ENCODE results near the gene ALKAL2. TPM values are rescaled to one million over a fixed set of nuclear protein-coding genes. Genes with fewer than 3 reads are reported as not detected.

ALKAL2 gene
- total RNA-seq, 2 donors from 2014 or later = 63.8 to 64.2 TPM

GRCh38 chr2:296354-296753, 8.5 kb upstream of the ALKAL2 start:
- no peak for DNase-seq (ENCODE audit: low spot score)
- intact Hi-C loops (cut with DNase I) = no loop called here

- no peak for DNase-seq (ENCODE audit: low spot score)
- intact Hi-C loops (cut with DNase I) = no loop called here
Observed at GRCh38 chr2:295090-295489, 7.2 kb upstream of the ALKAL2 start.

GRCh38 chr2:290090-290722, 2.3 kb upstream of the ALKAL2 start:
- peak; percentile 93 for DNase-seq (ENCODE audit: low spot score)
- intact Hi-C loops (cut with DNase I) = no loop called here

- peak; percentile 84 for DNase-seq (ENCODE audit: low spot score)
- intact Hi-C loops (cut with DNase I) = loop anchor here in 1 of 2 donors (1.0 to 2.0 kb wide), 2 partner anchors 339 to 347 kb away; no protein-coding TSS in a partner anchor
Observed at GRCh38 chr2:289362-290089, 1.6 kb upstream of the ALKAL2 start.

- intact Hi-C loops (cut with DNase I) = loop anchor here in 1 of 2 donors (1.0 to 2.0 kb wide), 2 partner anchors 339 to 348 kb away; no protein-coding TSS in a partner anchor
- DNase-seq (ENCODE audit: low spot score) = peak; percentile 79
Observed at GRCh38 chr2:288758-289361, 969 bp upstream of the ALKAL2 start.

GRCh38 chr2:287471-287885, 413 bp downstream of the ALKAL2 start:
- DNase-seq (ENCODE audit: low spot score) = no peak
- intact Hi-C loops (cut with DNase I) = no loop called here

GRCh38 chr2:286774-287392, 1.0 kb downstream of the ALKAL2 start:
- no peak for DNase-seq (ENCODE audit: low spot score)

GRCh38 chr2:286035-286434, 1.9 kb downstream of the ALKAL2 start:
- no peak for DNase-seq (ENCODE audit: low spot score)
- intact Hi-C loops (cut with DNase I) = no loop called here

More at GRCh38 chr2:286774-287392, 1.0 kb downstream of the ALKAL2 start:
- intact Hi-C loops (cut with DNase I) = no loop called here

- intact Hi-C loops (cut with DNase I) = no loop called here
Observed at GRCh38 chr2:285531-285930, 2.4 kb downstream of the ALKAL2 start.

GRCh38 chr2:284896-285492, 2.9 kb downstream of the ALKAL2 start:
- intact Hi-C loops (cut with DNase I) = loop anchor here in 1 of 2 donors (5.0 kb wide), 1 partner anchor 1252 kb away; no protein-coding TSS in a partner anchor
- no peak for DNase-seq (ENCODE audit: low spot score)

More at GRCh38 chr2:285531-285930, 2.4 kb downstream of the ALKAL2 start:
- DNase-seq (ENCODE audit: low spot score) = no peak

- intact Hi-C loops (cut with DNase I) = loop anchor here in 1 of 2 donors (5.0 kb wide), 1 partner anchor 1253 kb away; no protein-coding TSS in a partner anchor
Observed at GRCh38 chr2:283996-284794, 3.7 kb downstream of the ALKAL2 start.

GRCh38 chr2:282371-283263, 5.3 kb downstream of the ALKAL2 start:
- intact Hi-C loops (cut with DNase I) = loop anchor here in 1 of 2 donors (5.0 kb wide), 1 partner anchor 1255 kb away; no protein-coding TSS in a partner anchor
- no peak for DNase-seq (ENCODE audit: low spot score)

More at GRCh38 chr2:283996-284794, 3.7 kb downstream of the ALKAL2 start:
- DNase-seq (ENCODE audit: low spot score) = no peak

- intact Hi-C loops (cut with DNase I) = loop anchor here in 1 of 2 donors (5.0 kb wide), 1 partner anchor 1256 kb away; no protein-coding TSS in a partner anchor
- no peak for DNase-seq (ENCODE audit: low spot score)
Observed at GRCh38 chr2:281381-281780, 6.5 kb downstream of the ALKAL2 start.

- no peak for DNase-seq (ENCODE audit: low spot score)
Observed at GRCh38 chr2:280650-281110, 7.2 kb downstream of the ALKAL2 start.

GRCh38 chr2:279956-280649, 7.8 kb downstream of the ALKAL2 start:
- no peak for DNase-seq (ENCODE audit: low spot score)
- intact Hi-C loops (cut with DNase I) = loop anchor here in 1 of 2 donors (5.0 kb wide), 1 partner anchor 1257 kb away; no protein-coding TSS in a partner anchor

More at GRCh38 chr2:280650-281110, 7.2 kb downstream of the ALKAL2 start:
- intact Hi-C loops (cut with DNase I) = loop anchor here in 1 of 2 donors (5.0 kb wide), 1 partner anchor 1257 kb away; no protein-coding TSS in a partner anchor

GRCh38 chr2:279366-279765, 8.5 kb downstream of the ALKAL2 start:
- DNase-seq (ENCODE audit: low spot score) = no peak
- intact Hi-C loops (cut with DNase I) = no loop called here
